B cell (primary cell): ENCODE data around the gene STOML1. TPM values are rescaled to one million over a fixed set of nuclear protein-coding genes. Genes with fewer than 3 reads are reported as not detected.

ENCODE experiments used
- ATAC-seq: fragments of 200-7000 bp; cut with Tn5 transposase; one replicate; pipeline ENCODE4 v1.10.0; 2021; ENCODE audit warnings: low read depth, mild to moderate bottlenecking, moderate number of reproducible peaks, moderate library complexity
- CTCF ChIA-PET: fragments of 350-600 bp; sonication (Branson Sonifier 250); formaldehyde crosslinking; loops from one replicate; lab custom pipeline; 2021; ENCODE audit warnings: antibody characterized with exemption, inconsistent platforms; lab: Charles Lee
- POLR2A ChIA-PET: fragments of 350-600 bp; sonication (Branson Sonifier 250); formaldehyde crosslinking; loops from one replicate; lab custom pipeline; 2021; ENCODE audit warnings: antibody characterized with exemption; lab: Charles Lee
- DNase-seq: peaks from one replicate; pipeline ENCODE4 v3.0.0; 2013
- H2AFZ ChIP-seq: 2 replicates; pipeline ENCODE4 v1.6.1; 2012; ENCODE audit warnings: mild to moderate bottlenecking, low read depth, low read length; ENCODE audit not compliant: insufficient read depth, poor library complexity, severe bottlenecking
- H3K27ac ChIP-seq, 2 donors: 1 replicate in 1 of 2; 2 replicates in 1 of 2; pipeline ENCODE4 v1.5.1; 2012 to 2013; ENCODE audit warnings: low read length in 2 of 2, mild to moderate bottlenecking in 2 of 2, moderate library complexity in 1 of 2
- H3K27me3 ChIP-seq, 4 experiments: fragments of 200-600 bp in 1 of 4; sonication (generic) in 1 of 4; replicated peaks in 1 of 4; 1 replicate in 2 of 4; 2 replicates in 2 of 4; pipeline versions ENCODE4 v1.6.1 to v1.7.0; 2013 to 2016; ENCODE audit warnings: low read length in 3 of 4, mild to moderate bottlenecking in 2 of 4, mixed read lengths in 1 of 4, moderate library complexity in 1 of 4; ENCODE audit not compliant: insufficient read depth in 4 of 4, control insufficient read depth in 3 of 4; ENCODE audit errors: control extremely low read depth in 1 of 4
- H3K36me3 ChIP-seq, 2 experiments: replicated peaks in 1 of 2; 1 replicate in 1 of 2; 2 replicates in 1 of 2; pipeline versions ENCODE4 v1.6.1 to v1.7.1; 2013; ENCODE audit warnings: low read length in 1 of 2; ENCODE audit not compliant: insufficient read depth in 2 of 2, control insufficient read depth in 1 of 2; ENCODE audit errors: control extremely low read depth in 1 of 2, extremely low read depth in 1 of 2
- H3K4me1 ChIP-seq, 2 donors: fragments of 200-600 bp in 1 of 2; sonication (generic) in 1 of 2; 1 replicate in 1 of 2; 2 replicates in 1 of 2; pipeline versions ENCODE4 v1.5.1 to v1.6.1; 2013 to 2017; ENCODE audit warnings: low read length in 2 of 2; ENCODE audit not compliant: control insufficient read depth in 2 of 2, insufficient read depth in 2 of 2
- H3K4me2 ChIP-seq: replicated peaks from 2 replicates; pipeline ENCODE3; 2012; ENCODE audit warnings: mild to moderate bottlenecking, low read depth, low read length; ENCODE audit not compliant: poor library complexity, severe bottlenecking
- H3K4me3 ChIP-seq, 5 experiments: fragments of 200-600 bp in 1 of 5; sonication (generic) in 1 of 5; 1 replicate in 3 of 5; 2 replicates in 2 of 5; pipeline versions ENCODE4 v1.5.1 to v1.7.0; 2011 to 2016; ENCODE audit warnings: low read length in 4 of 5, mild to moderate bottlenecking in 4 of 5, low read depth in 2 of 5, control low read depth in 1 of 5, moderate library complexity in 1 of 5; ENCODE audit not compliant: insufficient read depth in 1 of 5; ENCODE audit errors: control extremely low read depth in 1 of 5, extremely low read depth in 1 of 5
- H3K79me2 ChIP-seq: fragments of 200-600 bp; sonication (generic); one replicate; pipeline ENCODE4 v1.6.0; 2016; ENCODE audit warnings: low read length; ENCODE audit not compliant: control insufficient read depth, insufficient read depth
- H3K9ac ChIP-seq: fragments of 200-600 bp; sonication (generic); 2 replicates; pipeline ENCODE4 v1.6.1; 2017; ENCODE audit warnings: mild to moderate bottlenecking, low read length, moderate library complexity
- H3K9me3 ChIP-seq, 3 donors: one replicate each; pipeline versions ENCODE4 v1.6.1 to v1.7.1; 2013; ENCODE audit warnings: low read length in 2 of 3; ENCODE audit not compliant: control insufficient read depth in 2 of 3, insufficient read depth in 1 of 3; ENCODE audit errors: control extremely low read depth in 1 of 3
- H4K20me1 ChIP-seq: 2 replicates; pipeline ENCODE4 v1.6.0; 2012; ENCODE audit warnings: mild to moderate bottlenecking, low read length; ENCODE audit not compliant: insufficient read depth, control insufficient read depth, poor library complexity, severe bottlenecking
- H3K27ac Mint-ChIP-seq: one replicate; pipeline ENCODE4 v1.8.0; 2021; ENCODE audit warnings: mixed read lengths
- H3K27me3 Mint-ChIP-seq: one replicate; pipeline ENCODE4 v1.8.0; 2021; ENCODE audit warnings: mixed read lengths
- H3K4me1 Mint-ChIP-seq: one replicate; pipeline ENCODE4 v1.8.0; 2021; ENCODE audit warnings: mixed read lengths
- H3K4me3 Mint-ChIP-seq: one replicate; pipeline ENCODE4 v1.8.0; 2021; ENCODE audit warnings: mixed read lengths
- H3K9me3 Mint-ChIP-seq: one replicate; pipeline ENCODE4 v1.8.0; 2022; ENCODE audit warnings: mixed read lengths; ENCODE audit not compliant: insufficient read depth
- CTCF ChIP-seq: fragments of 200-600 bp; IDR thresholded peaks from one replicate; pipeline ENCODE4 v1.8.0; 2022; ENCODE audit warnings: antibody characterized with exemption, mild to moderate bottlenecking
- EZH2 ChIP-seq: IDR thresholded peaks from 2 replicates; pipeline ENCODE4 v1.6.1; 2012; ENCODE audit warnings: borderline replicate concordance, low read depth, mild to moderate bottlenecking, moderate library complexity, low read length; ENCODE audit not compliant: insufficient read depth, poor library complexity, severe bottlenecking
- WGBS: methylation state at CpG from one replicate; pipeline ENCODE4 v1.1.5; 2013; ENCODE audit warnings: missing lambda C conversion rate; ENCODE audit not compliant: insufficient coverage; 5-methylcytosine and 5-hydroxymethylcytosine counted together
- intact Hi-C: fragments of 100-400 bp; cut with micrococcal nuclease; formaldehyde crosslinking; loops from one replicate; pipeline ENCODE4 v1.10.0; 2022
- polyA plus RNA-seq: library from polyadenylated mRNA; depleted of rRNA; stranded (reverse); fragments of >200 nt; gene quantifications from 2 replicates; pipeline ENCODE4 v1.2.3, GENCODE V29; 2012
- total RNA-seq, 2 donors: library from RNA; stranded (reverse); fragments of 120-200 nt in 1 of 2; gene quantifications; 1 replicate in 1 of 2; 2 replicates in 1 of 2; pipeline versions ENCODE4 v1.2.3 to v1.2.4, GENCODE V29; 2013 to 2022

Gene STOML1
- total and polyA plus RNA-seq, 2 donors (not counting 1 experiment from before 2014, with no cell fraction given): 6.2 to 11.3 TPM

GRCh38 chr15:73983211-73983727 lies 8.8 kb downstream of the STOML1 start:
- Histone ChIP-seq H2AFZ (no peak overlapping the region), H3K9ac (no peak overlapping the region), H3K4me2 (peak overlapping the region; percentile 66), H3K4me3 (no peak overlapping the region), H3K79me2 (peaks cover 8% of the 10 kb centered on the region), H3K27me3 (no peaks in the 10 kb centered on the region), H3K27ac (no peak overlapping the region), H3K4me1 (peaks cover 42 to 53% of the 10 kb centered on the region in 2 donors), H3K36me3 (no peaks in the 10 kb centered on the region), H3K9me3 (no peaks in the 10 kb centered on the region), H4K20me1 (no peaks in the 10 kb centered on the region)
- intact Hi-C loops: no loop called here
- Mint-ChIP-seq H3K9me3 (no peaks in the 10 kb centered on the region), H3K4me1 (peaks cover 63% of the 10 kb centered on the region), H3K4me3 (peak overlapping the region; percentile 75), H3K27ac (no peak overlapping the region), H3K27me3 (no peaks in the 10 kb centered on the region)
- DNase-seq: no peak
- TF ChIP-seq EZH2: no peak
- TF ChIP-seq CTCF: no peak
- ChIA-PET POLR2A (interaction anchor here (0.5 to 1.0 kb wide), 2 partner anchors 9 to 396 kb away, joined by 3 read pairs; no protein-coding TSS in a partner anchor), CTCF (interaction anchor here (0.6 to 1.3 kb wide), 4 partner anchors 10 to 24 kb away, joined by 3 to 9 read pairs (median 3); partner anchors contain the start of gene PML)
- WGBS: 65% methylated on average over 10 of the region's 10 CpGs
- ATAC-seq: no peak

- peak overlapping the region; percentile 75 for H3K4me3 Mint-ChIP-seq
- peak overlapping the region; percentile 28 to 32 for H3K27ac ChIP-seq
- POLR2A ChIA-PET: no interaction called here
Measured at GRCh38 chr15:73982222-73982962, 9.7 kb downstream of the STOML1 start.

More at GRCh38 chr15:73982222-73982962, 9.7 kb downstream of the STOML1 start:
- Histone ChIP-seq H3K36me3 (no peaks in the 10 kb centered on the region), H3K9me3 (no peaks in the 10 kb centered on the region), H3K27me3 (no peaks in the 10 kb centered on the region), H3K9ac (peak overlapping the region; percentile 31), H3K4me1 (peaks cover 38 to 47% of the 10 kb centered on the region in 2 donors), H3K4me3 (peak overlapping the region in 2 of 5 experiments; percentile 12 to 35), H2AFZ (peak overlapping the region; percentile 55), H3K79me2 (peaks cover 8% of the 10 kb centered on the region), H4K20me1 (no peaks in the 10 kb centered on the region), H3K4me2 (peak overlapping the region; percentile 66)
- no peak for TF ChIP-seq EZH2
- TF ChIP-seq CTCF: no peak
- no peaks in the 10 kb centered on the region for H3K9me3 Mint-ChIP-seq
- CTCF ChIA-PET: interaction anchor here (0.9 to 1.3 kb wide), 3 partner anchors 9 to 12 kb away, joined by 3 to 11 read pairs (median 9); no protein-coding TSS in a partner anchor
- no peaks in the 10 kb centered on the region for H3K27me3 Mint-ChIP-seq
- H3K27ac Mint-ChIP-seq: peak overlapping the region; percentile 72
- DNase-seq (peak; percentile 49), ATAC-seq (peak; percentile 82)
- WGBS: 15% methylated on average over 8 of the region's 8 CpGs
- intact Hi-C loops: no loop called here
- peaks cover 54% of the 10 kb centered on the region for H3K4me1 Mint-ChIP-seq
